ENCODE data around the gene CTSZ.

DNA sequence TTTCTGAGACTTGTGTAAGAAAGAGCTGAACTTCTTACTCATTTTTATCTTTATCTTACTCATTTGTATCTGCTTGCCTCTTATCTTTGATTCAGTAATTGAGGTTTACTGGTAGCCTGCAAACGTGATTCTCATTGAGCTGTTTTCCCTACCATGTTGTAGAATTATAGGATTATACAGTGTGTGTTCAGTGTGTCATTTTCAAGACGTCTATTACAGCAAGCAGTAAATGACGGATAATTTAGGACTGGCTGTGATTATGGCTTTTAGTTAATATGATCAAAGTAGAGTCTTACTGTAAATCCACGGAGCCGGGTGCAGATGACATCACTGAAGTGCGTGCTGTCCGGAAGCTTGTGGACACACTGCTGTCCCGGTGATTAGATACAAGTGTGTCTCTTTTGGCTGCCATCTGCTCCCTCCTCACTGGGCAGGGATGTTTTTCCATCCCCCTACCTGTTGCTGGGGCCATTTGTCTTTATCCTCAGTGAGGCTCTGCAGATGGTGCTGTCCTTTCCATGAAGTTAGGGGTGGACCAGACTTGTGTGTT is 20.0 kb downstream of the CTSZ start:
- TF ChIP-seq, protein P1, sequence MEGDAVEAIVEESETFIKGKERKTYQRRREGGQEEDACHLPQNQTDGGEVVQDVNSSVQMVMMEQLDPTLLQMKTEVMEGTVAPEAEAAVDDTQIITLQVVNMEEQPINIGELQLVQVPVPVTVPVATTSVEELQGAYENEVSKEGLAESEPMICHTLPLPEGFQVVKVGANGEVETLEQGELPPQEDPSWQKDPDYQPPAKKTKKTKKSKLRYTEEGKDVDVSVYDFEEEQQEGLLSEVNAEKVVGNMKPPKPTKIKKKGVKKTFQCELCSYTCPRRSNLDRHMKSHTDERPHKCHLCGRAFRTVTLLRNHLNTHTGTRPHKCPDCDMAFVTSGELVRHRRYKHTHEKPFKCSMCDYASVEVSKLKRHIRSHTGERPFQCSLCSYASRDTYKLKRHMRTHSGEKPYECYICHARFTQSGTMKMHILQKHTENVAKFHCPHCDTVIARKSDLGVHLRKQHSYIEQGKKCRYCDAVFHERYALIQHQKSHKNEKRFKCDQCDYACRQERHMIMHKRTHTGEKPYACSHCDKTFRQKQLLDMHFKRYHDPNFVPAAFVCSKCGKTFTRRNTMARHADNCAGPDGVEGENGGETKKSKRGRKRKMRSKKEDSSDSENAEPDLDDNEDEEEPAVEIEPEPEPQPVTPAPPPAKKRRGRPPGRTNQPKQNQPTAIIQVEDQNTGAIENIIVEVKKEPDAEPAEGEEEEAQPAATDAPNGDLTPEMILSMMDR (IDR thresholded peaks at IDR 0.05) = no peak
- TF ChIP-seq POLR2A (IDR thresholded peaks at IDR 0.05) = no peak
- TF ChIP-seq EP300 (IDR thresholded peaks at IDR 0.05) = no peak
